GM12878 (cell line): ENCODE results near the gene TICRR.
"Not testable (repeated sequence)": the region's sequence is repeated elsewhere in the genome, so short reads cannot be mapped to it uniquely, and the experiment has no call there.

Experiments used
- EGR1 ChIP-seq, 2 experiments: IDR thresholded peaks; 1 replicate in 1 of 2; 2 replicates in 1 of 2; pipeline ENCODE4 v1.6.1; 2011 to 2012; ENCODE audit warnings: low read depth in 2 of 2, low read length in 2 of 2, borderline replicate concordance in 1 of 2, mild to moderate bottlenecking in 1 of 2, moderate library complexity in 1 of 2
- HCFC1 ChIP-seq: fragments of 150-350 bp; IDR thresholded peaks from 2 replicates; pipeline ENCODE4 v1.6.1; 2014; ENCODE audit warnings: low read length
- JUND ChIP-seq: IDR thresholded peaks from 2 replicates; pipeline ENCODE4 v1.6.1; 2012; ENCODE audit warnings: low read depth, mild to moderate bottlenecking, low read length, improper control_type of control experiment, moderate library complexity

DNA sequence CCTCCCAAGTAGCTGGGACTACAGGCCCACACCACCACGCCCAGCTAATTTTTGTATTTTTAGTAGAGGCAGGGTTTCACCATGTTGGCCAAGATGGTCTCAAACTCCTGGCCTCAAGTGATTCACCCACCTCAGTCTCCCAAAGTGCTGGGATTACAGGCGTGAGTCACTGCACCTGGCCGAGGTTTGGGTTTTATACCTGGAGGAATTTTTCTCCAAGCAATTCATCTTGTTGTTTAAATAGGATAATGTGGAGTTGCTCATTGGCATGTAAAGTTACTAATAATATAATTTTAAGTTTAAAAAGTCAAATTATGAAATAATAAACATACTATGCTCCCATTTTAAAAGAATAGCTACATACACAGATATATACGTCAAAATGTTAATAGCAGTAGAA is 26.1 kb upstream of the TICRR start:
- not testable (repeated sequence) for TF ChIP-seq EGR1 (IDR thresholded peaks at IDR 0.05; ENCODE audit: borderline replicate concordance in 1 of 2, low read depth in 2 of 2, low read length in 2 of 2); JUND; HCFC1
